K562 (cell line): ENCODE results near the gene MOK. TPM values are rescaled to one million over a fixed set of nuclear protein-coding genes. Genes with fewer than 3 reads are reported as not detected.

Experiments
- ATAC-seq: fragments of 200-7000 bp; cut with Tn5 transposase; 3 replicates; pipeline ENCODE4 v1.9.1; 2020; ENCODE audit warnings: moderate library complexity
- BruUV-seq: library from RNA; stranded (reverse); fragments of 400-500 nt; replicated peaks from 2 replicates; lab custom pipeline; 2021; lab: Mats Ljungman, UMichigan
- CTCF ChIA-PET: fragments of 300-600 bp; formaldehyde crosslinking; extraction: SDS; loops from one replicate; lab custom pipeline; 2021; ENCODE audit warnings: low intra/inter-chr PET ratio; lab: Yijun Ruan, JAX
- POLR2A ChIA-PET: fragments of 300-600, 350-650 bp; sonication (Branson Sonifier 250); formaldehyde crosslinking; extraction: SDS; loops from one replicate; lab custom pipeline; 2021; ENCODE audit warnings: antibody characterized with exemption, inconsistent platforms; lab: Yijun Ruan, JAX
- DNase-seq, 4 experiments: peaks; one replicate each; pipeline versions ENCODE4 v3.0.0 to v3.0.0-alpha.2; 2011 to 2018; ENCODE audit warnings: low spot score in 3 of 4, mixed read lengths in 3 of 4; ENCODE audit errors: extremely low read depth in 1 of 4
- FAIRE-seq: peaks from 2 replicates; lab custom pipeline; 2011; peaks lifted over from hg19 to GRCh38; lab: Jason Lieb, UNC
- H2AFZ ChIP-seq: 2 replicates; pipeline ENCODE4 v1.6.0; 2011; ENCODE audit warnings: low read depth, low read length, control low read depth, inconsistent platforms
- H3K27ac ChIP-seq: fragments of 200-600 bp; 3 replicates; pipeline ENCODE4 v1.8.0; 2011; ENCODE audit warnings: low read depth, mild to moderate bottlenecking, control low read depth, inconsistent platforms, low read length, moderate library complexity, mixed read lengths; ENCODE audit errors: extremely low read depth
- H3K27me3 ChIP-seq, 2 experiments: fragments of 300-600 bp in 1 of 2; 2 replicates in 1 of 2; 3 replicates in 1 of 2; pipeline versions ENCODE4 v1.6.0 to v1.8.0; 2011; ENCODE audit warnings: inconsistent platforms in 2 of 2, low read length in 2 of 2, mild to moderate bottlenecking in 1 of 2, mixed read lengths in 1 of 2, moderate library complexity in 1 of 2; ENCODE audit not compliant: control insufficient read depth in 2 of 2, insufficient read depth in 2 of 2
- H3K36me3 ChIP-seq: fragments of 300-600 bp; 3 replicates; pipeline ENCODE4 v1.8.0; 2011; ENCODE audit warnings: mild to moderate bottlenecking, low read length, inconsistent platforms; ENCODE audit not compliant: control insufficient read depth, insufficient read depth
- H3K4me1 ChIP-seq, 2 experiments: fragments of 200-600 bp in 1 of 2; replicated peaks in 1 of 2; 2 replicates in 1 of 2; 3 replicates in 1 of 2; pipeline versions ENCODE4 v1.5.1 to v1.8.0; 2011; ENCODE audit warnings: inconsistent platforms in 2 of 2, low read length in 2 of 2, mild to moderate bottlenecking in 1 of 2, mixed read lengths in 1 of 2, moderate library complexity in 1 of 2; ENCODE audit not compliant: control insufficient read depth in 2 of 2, insufficient read depth in 2 of 2
- H3K4me2 ChIP-seq: 2 replicates; pipeline ENCODE4 v1.6.1; 2011; ENCODE audit warnings: low read length, control low read depth, inconsistent platforms, mixed read lengths; ENCODE audit not compliant: insufficient read depth
- H3K4me3 ChIP-seq: fragments of 200-600 bp; sonication (generic), shearing (Covaris generic); 2 replicates; pipeline ENCODE4 v1.5.1; 2016; ENCODE audit warnings: control low read depth, inconsistent platforms
- H3K79me2 ChIP-seq: fragments of 200-600 bp; 3 replicates; pipeline ENCODE4 v1.8.0; 2011; ENCODE audit warnings: low read length, inconsistent platforms; ENCODE audit not compliant: control insufficient read depth, insufficient read depth
- H3K9ac ChIP-seq, 2 experiments: 2 replicates each; pipeline versions ENCODE4 v1.6.0 to v1.6.1; 2011; ENCODE audit warnings: low read depth in 2 of 2, low read length in 2 of 2, control low read depth in 1 of 2, inconsistent platforms in 1 of 2, mild to moderate bottlenecking in 1 of 2, mixed read lengths in 1 of 2; ENCODE audit not compliant: insufficient read depth in 1 of 2
- H3K9me1 ChIP-seq: one replicate; pipeline ENCODE4 v1.6.0; 2011; ENCODE audit warnings: inconsistent platforms, mild to moderate bottlenecking, low read length, moderate library complexity; ENCODE audit not compliant: control insufficient read depth, insufficient read depth
- H3K9me3 ChIP-seq: replicated peaks from 2 replicates; pipeline ENCODE4 v1.5.1; 2011; ENCODE audit warnings: low read depth, low read length, inconsistent platforms; ENCODE audit not compliant: control insufficient read depth, insufficient read depth
- H4K20me1 ChIP-seq: replicated peaks from 2 replicates; pipeline ENCODE4 v1.6.1; 2011; ENCODE audit warnings: low read length, inconsistent platforms, mixed read lengths; ENCODE audit not compliant: control insufficient read depth, insufficient read depth
- CHD4 ChIP-seq: fragments of 200-600 bp; sonication (generic); IDR thresholded peaks from 3 replicates; pipeline ENCODE4 v1.6.1; 2012; ENCODE audit warnings: low read depth, mild to moderate bottlenecking, mixed read lengths, low read length, inconsistent platforms; ENCODE audit not compliant: insufficient read depth, insufficient replicate concordance, poor library complexity, severe bottlenecking
- PTRF ChIP-seq: fragments of 450-650 bp; IDR thresholded peaks from 2 replicates; pipeline ENCODE4 v1.6.1; 2016; ENCODE audit warnings: mild to moderate bottlenecking, missing genetic modification characterization, missing compliant biosample characterization
- SMAD2 ChIP-seq: fragments of 150-350 bp; IDR thresholded peaks from 2 replicates; pipeline ENCODE4 v1.6.1; 2014; ENCODE audit warnings: low read depth, mild to moderate bottlenecking, low read length
- SP2 ChIP-seq: IDR thresholded peaks from 2 replicates; pipeline ENCODE4 v1.6.1; 2011; ENCODE audit warnings: mild to moderate bottlenecking, low read depth, low read length, moderate library complexity; ENCODE audit not compliant: poor library complexity, severe bottlenecking; ENCODE audit errors: extremely low read depth
- TFAP4 ChIP-seq: sonication (generic); formaldehyde crosslinking; IDR thresholded peaks from 2 replicates; pipeline ENCODE4 v1.8.0; 2022; ENCODE audit warnings: missing genetic modification reagents, mild to moderate bottlenecking, moderate library complexity, borderline replicate concordance
- U2AF1 ChIP-seq: fragments of 200-400 bp; formaldehyde crosslinking; optimal IDR thresholded peaks from 2 replicates; pipeline ENCODE3; 2017; ENCODE audit warnings: mild to moderate bottlenecking, low read depth, low read length, moderate library complexity
- ZNF449 ChIP-seq: fragments of 250-450 bp; sonication (Bioruptor Pico); IDR thresholded peaks from 2 replicates; pipeline ENCODE4 v1.8.0; 2022; ENCODE audit warnings: moderate library complexity, mild to moderate bottlenecking, inconsistent platforms
- ZNF507 ChIP-seq: conservative IDR thresholded peaks from 2 replicates; pipeline ENCODE4 v1.6.1; 2017; ENCODE audit warnings: missing genetic modification characterization, missing compliant biosample characterization
- WGBS: fragments of 100-300 bp; shearing (Covaris generic); methylation state at CpG from one replicate; pipeline ENCODE4 v1.1.6; 2016; ENCODE audit warnings: low coverage, mixed read lengths; ENCODE audit not compliant: insufficient coverage; ENCODE audit errors: missing lambda C conversion rate; 5-methylcytosine and 5-hydroxymethylcytosine counted together
- in situ Hi-C: fragments of 300-500 bp; cut with MboI; formaldehyde crosslinking; loops from 4 replicates; pipeline ENCODE4 v1.15.0; 2018; ENCODE audit warnings: inconsistent platforms, mixed read lengths
- intact Hi-C: fragments of 100-400 bp; cut with micrococcal nuclease; formaldehyde crosslinking; loops from 2 replicates; pipeline ENCODE4 v1.14.2; 2022
- polyA plus RNA-seq, 8 experiments: library from polyadenylated mRNA; depleted of rRNA in 4 of 8; stranded (reverse) in 5 of 8; unstranded in 3 of 8; fragments of >200 nt; fragmentation: Nextera tagmentation in 2 of 8; fragmentation: Illumina TruSeq in 1 of 8; extraction: Ambion mirVana in 2 of 8; extraction: Trizol in 1 of 8; gene quantifications; 2 replicates each; pipeline versions ENCODE4 v1.2.1 to v1.2.3, GENCODE V29; 2011 to 2014; ENCODE audit warnings: inconsistent platforms in 1 of 8, missing spikeins in 1 of 8
- total RNA-seq, 7 experiments: library from RNA; depleted of rRNA in 6 of 7; stranded (reverse); fragments of >200 nt in 6 of 7; fragmentation: Illumina TruSeq in 2 of 7; extraction: Trizol in 2 of 7; gene quantifications; 2 replicates each; pipeline versions ENCODE4 v1.2.1 to v1.2.3, GENCODE V29; 2011 to 2021; ENCODE audit warnings: low replicate concordance in 1 of 7

The MOK gene
- total and polyA plus RNA-seq, 9 of the 15 experiments (the other 6 are each of a cell fraction or from before 2014, with no cell fraction given) = 1.3 to 8.4 (median 5.3) TPM

- in situ Hi-C loops (no loop called here), intact Hi-C loops (loop anchor here (10.0 kb wide), 1 partner anchor 203 kb away; no protein-coding TSS in a partner anchor)
- 71% methylated on average over 9 of the region's 9 CpGs for WGBS
- no peaks in the 10 kb centered on the region for H3K9me3 ChIP-seq
- H2AFZ ChIP-seq = no peak overlapping the region
- no peak for ATAC-seq
- H3K27ac ChIP-seq = no peak overlapping the region
- no peak overlapping the region for H3K4me2 ChIP-seq
- H3K27me3 ChIP-seq = no peaks in the 10 kb centered on the region
- peaks cover 4 to 12% of the 10 kb centered on the region in 2 experiments; a peak in 3 of 5 replicates for H3K4me1 ChIP-seq
- H3K79me2 ChIP-seq = no peaks in the 10 kb centered on the region
- CTCF ChIA-PET = no interaction called here
- no peaks in the 10 kb centered on the region for H4K20me1 ChIP-seq
- no peaks in the 10 kb centered on the region for H3K9me1 ChIP-seq
- H3K36me3 ChIP-seq = no peaks in the 10 kb centered on the region
- POLR2A ChIA-PET = no interaction called here
- H3K9ac ChIP-seq = no peak overlapping the region
- no peak overlapping the region for H3K4me3 ChIP-seq
- BruUV-seq = no TSS peak
- TF ChIP-seq PTRF (tag) (no peak), SMAD2 (no peak), CHD4 (no peak), SP2 (no peak), ZNF449 (CRISPR knock-in tag) (no peak), U2AF1 (no peak), TFAP4 (CRISPR knock-in tag) (no peak), ZNF507 (tag) (no peak)
- TF ChIP-seq, all 486 proteins: peak for 0
- no peak for DNase-seq
- FAIRE-seq = no peak
These were observed 72.7 kb downstream of the MOK start for GRCh38 chr14:102232348-102232625.
